ENCODE measurements around the gene MYO1E. TPM values are rescaled to one million over a fixed set of nuclear protein-coding genes. Genes with fewer than 3 reads are reported as not detected.

The MYO1E gene
- total and polyA plus RNA-seq, 2 of the 8 experiments (the other 6 are each of a cell fraction or from before 2014, with no cell fraction given) = 19.6 to 142 TPM

- Histone ChIP-seq H2AK5ac (ENCODE audit: low read depth, low read length) (no peak overlapping the region), H3K4me3 (ENCODE audit: extremely low read depth in 1 of 4, insufficient read depth in 2 of 4, low read depth in 3 of 4, low read length in 4 of 4) (no peak overlapping the region), H3K36me3 (ENCODE audit: control insufficient read depth in 2 of 4, insufficient read depth in 4 of 4, low read length in 3 of 4) (peaks cover 3 to 44% (median 18%) of the 10 kb centered on the region in 4 experiments; a peak in 6 of 8 replicates), H4K8ac (ENCODE audit: extremely low read depth, insufficient read depth, low read length) (no peak overlapping the region), H3K79me1 (ENCODE audit: low read depth, low read length) (no peaks in the 10 kb centered on the region), H2BK15ac (ENCODE audit: low read length) (no peak overlapping the region), H3K9ac (replicated peaks in 1 of 4; ENCODE audit: extremely low read depth in 1 of 4, low read depth in 3 of 4, low read length in 3 of 4) (no peak overlapping the region), H3K23ac (ENCODE audit: insufficient read length) (no peak overlapping the region), H2BK120ac (replicated peaks; ENCODE audit: low read depth, low read length) (no peak overlapping the region), H4K20me1 (replicated peaks in 1 of 2; ENCODE audit: control insufficient read depth in 1 of 2, insufficient read depth in 2 of 2, low read length in 2 of 2) (no peaks in the 10 kb centered on the region), H3K23me2 (ENCODE audit: low read depth, low read length) (no peaks in the 10 kb centered on the region), H2BK5ac (ENCODE audit: low read depth, low read length) (no peak overlapping the region), H4K5ac (ENCODE audit: insufficient read length, low read depth, low read length) (no peak overlapping the region), H3K79me2 (ENCODE audit: control insufficient read depth in 1 of 2, insufficient read depth in 2 of 2, low read length in 2 of 2) (no peaks in the 10 kb centered on the region), H3K4ac (replicated peaks; ENCODE audit: insufficient read length, low read depth, low read length) (no peak overlapping the region), H3K9me3 (ENCODE audit: insufficient read depth in 2 of 2, low read depth in 1 of 2, low read length in 1 of 2) (no peaks in the 10 kb centered on the region), H2AFZ (ENCODE audit: low read length) (no peak overlapping the region), H2BK12ac (ENCODE audit: low read depth, low read length) (no peak overlapping the region), H2BK20ac (ENCODE audit: low read length) (no peak overlapping the region), H3K56ac (replicated peaks; ENCODE audit: insufficient read length, low read depth, low read length) (no peak overlapping the region), H3K27ac (ENCODE audit: low read depth, low read length) (no peak overlapping the region), H3K4me1 (replicated peaks in 1 of 4; ENCODE audit: control insufficient read depth in 3 of 4, insufficient read depth in 4 of 4, low read length in 3 of 4) (no peaks in the 10 kb centered on the region), H4K91ac (replicated peaks; ENCODE audit: insufficient read length, low read length) (no peak overlapping the region), H3K18ac (ENCODE audit: extremely low read depth, low read length) (no peak overlapping the region), H3K4me2 (ENCODE audit: insufficient read depth in 1 of 2, low read depth in 2 of 2, low read length in 2 of 2) (no peak overlapping the region), H3K27me3 (replicated peaks in 1 of 4; ENCODE audit: control insufficient read depth in 3 of 4, extremely low read depth in 1 of 4, insufficient read depth in 3 of 4, low read length in 3 of 4) (no peaks in the 10 kb centered on the region), H3K14ac (ENCODE audit: insufficient read length) (no peak overlapping the region)
- FAIRE-seq (no peak), DNase-seq (ENCODE audit: low read depth in 1 of 2, low spot score in 2 of 2) (no peak)
- WGBS, 2 experiments (ENCODE audit: extremely low coverage in 1 of 2, insufficient coverage in 1 of 2, insufficient read length in 1 of 2, insufficient replicate concordance in 2 of 2, low coverage in 1 of 2, low lambda C conversion rate in 2 of 2, missing lambda C conversion rate in 1 of 2) = 89% methylated on average over 3 of the region's 3 CpGs; no CpG with 5 or more reads in 1 of the 2 experiments
- POLR2A ChIA-PET (ENCODE audit: partially characterized antibody) = interaction anchor here (0.6 kb wide), 1 partner anchor 281 kb away, joined by 3 read pairs; no protein-coding TSS in a partner anchor
- CTCF ChIA-PET (ENCODE audit: partially characterized antibody) = interaction anchor here (1.7 to 2.5 kb wide), 3 partner anchors 28 to 203 kb away, joined by 4 to 7 read pairs (median 6); no protein-coding TSS in a partner anchor
- no peak for TF ChIP-seq HDAC2 (IDR thresholded peaks at IDR 0.05; ENCODE audit: borderline replicate concordance in 1 of 2, low read depth in 2 of 2, low read length in 2 of 2)
- TF ChIP-seq SP1 (IDR thresholded peaks at IDR 0.05; ENCODE audit: low read depth, low read length) = no peak
- no peak for TF ChIP-seq KDM1A (IDR thresholded peaks at IDR 0.05; ENCODE audit: borderline replicate concordance, low read length)
- no peak for TF ChIP-seq JUND (IDR thresholded peaks at IDR 0.05; ENCODE audit: low read length)
- no peak for TF ChIP-seq ZNF274 (IDR thresholded peaks at IDR 0.05; ENCODE audit: borderline replicate concordance, extremely low read depth, low read length)
- TF ChIP-seq HDAC6 (IDR thresholded peaks at IDR 0.05; ENCODE audit: low read depth, low read length) = no peak
- no peak for TF ChIP-seq CTCF (IDR thresholded peaks at IDR 0.05; ENCODE audit: control extremely low read depth in 1 of 3, insufficient read depth in 1 of 3, low read depth in 1 of 3, low read length in 3 of 3)
- no peak for TF ChIP-seq KDM4A (IDR thresholded peaks at IDR 0.05; ENCODE audit: low read depth, low read length, severe bottlenecking)
- TF ChIP-seq NANOG (IDR thresholded peaks at IDR 0.05; ENCODE audit: insufficient read depth, low read depth, low read length, poor library complexity, severe bottlenecking) = no peak
- TF ChIP-seq MAX (IDR thresholded peaks at IDR 0.05) = no peak
- no peak for TF ChIP-seq BACH1 (IDR thresholded peaks at IDR 0.05; ENCODE audit: low read length)
These were observed 154.0 kb downstream of the MYO1E start for GRCh38 chr15:59218710-59219109.
